HCT116 (cell line): ENCODE data around the gene ADGRG1. TPM values are rescaled to one million over a fixed set of nuclear protein-coding genes. Genes with fewer than 3 reads are reported as not detected.

Source experiments
- ATAC-seq: fragments of 200-7000 bp; cut with Tn5 transposase; 2 replicates; pipeline ENCODE4 v1.9.1; 2020; ENCODE audit warnings: mild to moderate bottlenecking, moderate library complexity
- BruUV-seq: library from RNA; stranded (reverse); fragments of 400-500 nt; replicated peaks from 2 replicates; lab custom pipeline; 2021; lab: Mats Ljungman, UMichigan
- CTCF ChIA-PET: fragments of 300-600 bp; sonication (Branson Sonifier 250); formaldehyde crosslinking; loops from one replicate; lab custom pipeline; 2021; ENCODE audit warnings: antibody characterized with exemption; lab: Charles Lee
- POLR2A ChIA-PET: fragments of 300-600, 350-600 bp; sonication (Branson Sonifier 250); formaldehyde crosslinking; loops from one replicate; lab custom pipeline; 2021; ENCODE audit warnings: antibody characterized with exemption; lab: Charles Lee
- RAD21 ChIA-PET, 2 experiments: fragments of 300-600 bp; sonication (Branson Sonifier 250); formaldehyde crosslinking; loops; one replicate each; lab custom pipeline; 2023; ENCODE audit warnings: low total read pairs in 2 of 2; ENCODE audit not compliant: uncharacterized antibody in 2 of 2, unreplicated experiment in 2 of 2, low non-redundant PET in 1 of 2; lab: Charles Lee
- DNase-seq: peaks from one replicate; pipeline ENCODE4 v3.0.0-alpha.2; 2010; ENCODE audit warnings: low read depth, low spot score
- H2AFZ ChIP-seq: fragments of 200-600 bp; shearing (Covaris generic), sonication (generic); 2 replicates; pipeline ENCODE4 v1.6.1; 2017; ENCODE audit warnings: low read depth, mixed run types, mixed read lengths, antibody characterized with exemption, low read length; ENCODE audit not compliant: poor library complexity, severe bottlenecking
- H3K27ac ChIP-seq: 2 replicates; pipeline ENCODE4 v1.5.1; 2012; ENCODE audit warnings: low read depth, low read length
- H3K27me3 ChIP-seq: fragments of 200-600 bp; sonication (generic); 2 replicates; pipeline ENCODE4 v1.6.1; 2016; ENCODE audit warnings: mixed run types, low read length, mixed read lengths; ENCODE audit not compliant: insufficient read depth
- H3K36me3 ChIP-seq, 2 experiments: fragments of 200-500 bp in 1 of 2; fragments of 200-600 bp in 1 of 2; sonication (Bioruptor generic) in 1 of 2; sonication (generic) in 1 of 2; 2 replicates each; pipeline versions ENCODE4 v1.5.1 to v1.6.1; 2014 to 2016; ENCODE audit warnings: low read length in 2 of 2, inconsistent platforms in 1 of 2, mixed read lengths in 1 of 2, mixed run types in 1 of 2; ENCODE audit not compliant: insufficient read depth in 2 of 2, control insufficient read depth in 1 of 2
- H3K4me1 ChIP-seq, 2 experiments: fragments of 200-600 bp in 1 of 2; sonication (generic) in 1 of 2; 2 replicates each; pipeline versions ENCODE4 v1.5.1 to v1.6.1; 2012 to 2017; ENCODE audit warnings: low read length in 2 of 2, inconsistent platforms in 1 of 2, mild to moderate bottlenecking in 1 of 2, mixed read lengths in 1 of 2, mixed run types in 1 of 2, moderate library complexity in 1 of 2; ENCODE audit not compliant: insufficient read depth in 2 of 2, control insufficient read depth in 1 of 2
- H3K4me2 ChIP-seq: fragments of 200-600 bp; sonication (generic); 2 replicates; pipeline ENCODE4 v1.6.1; 2017; ENCODE audit warnings: mixed run types, low read length, mixed read lengths
- H3K4me3 ChIP-seq, 2 experiments: fragments of 200-600 bp in 1 of 2; sonication (generic) in 1 of 2; replicated peaks in 1 of 2; 2 replicates each; pipeline ENCODE4 v1.5.1; 2011 to 2016; ENCODE audit warnings: low read length in 2 of 2, control low read depth in 1 of 2, low read depth in 1 of 2, mild to moderate bottlenecking in 1 of 2, mixed read lengths in 1 of 2, mixed run types in 1 of 2
- H3K79me2 ChIP-seq: fragments of 200-600 bp; sonication (generic); 2 replicates; pipeline ENCODE4 v1.6.1; 2017; ENCODE audit warnings: mild to moderate bottlenecking, mixed run types, low read length, moderate library complexity, mixed read lengths; ENCODE audit not compliant: insufficient read depth
- H3K9ac ChIP-seq: fragments of 200-600 bp; sonication (generic); 2 replicates; pipeline ENCODE4 v1.6.1; 2016; ENCODE audit warnings: low read length, mixed read lengths
- H3K9me2 ChIP-seq: fragments of 200-600 bp; sonication (generic), shearing (Covaris generic); 2 replicates; pipeline ENCODE4 v1.6.1; 2017; ENCODE audit warnings: mixed run types, mild to moderate bottlenecking, moderate library complexity; ENCODE audit not compliant: insufficient read depth
- H3K9me3 ChIP-seq, 2 experiments: fragments of 200-500 bp in 1 of 2; fragments of 200-600 bp in 1 of 2; sonication (Bioruptor generic) in 1 of 2; sonication (generic) in 1 of 2; 2 replicates each; pipeline ENCODE4 v1.6.1; 2014 to 2017; ENCODE audit warnings: low read length in 2 of 2, mixed read lengths in 2 of 2, inconsistent platforms in 1 of 2, low read depth in 1 of 2, mild to moderate bottlenecking in 1 of 2, mixed run types in 1 of 2, moderate library complexity in 1 of 2; ENCODE audit not compliant: control insufficient read depth in 1 of 2, insufficient read depth in 1 of 2
- H4K20me1 ChIP-seq: fragments of 200-600 bp; sonication (generic), shearing (Covaris generic); 2 replicates; pipeline ENCODE4 v1.6.1; 2017; ENCODE audit warnings: mixed run types, mild to moderate bottlenecking, moderate library complexity; ENCODE audit not compliant: insufficient read depth
- EZH2 ChIP-seq: fragments of 200-600 bp; sonication (generic); IDR thresholded peaks from 2 replicates; pipeline ENCODE4 v1.6.1; 2017; ENCODE audit warnings: antibody characterized with exemption, mixed run types
- SP1 ChIP-seq: IDR thresholded peaks from 2 replicates; pipeline ENCODE4 v1.6.1; 2012; ENCODE audit warnings: low read depth
- YY1 ChIP-seq: IDR thresholded peaks from 2 replicates; pipeline ENCODE4 v1.6.1; 2011; ENCODE audit warnings: low read length, low read depth, moderate library complexity, mild to moderate bottlenecking; ENCODE audit not compliant: insufficient replicate concordance; ENCODE audit errors: extremely low read depth
- intact Hi-C: fragments of 100-400 bp; cut with micrococcal nuclease; formaldehyde crosslinking; loops from 2 replicates; pipeline ENCODE4 v1.10.0; 2022
- total RNA-seq: library from RNA; stranded (reverse); gene quantifications from one replicate; pipeline ENCODE4 v1.2.1, GENCODE V29; 2021; ENCODE audit not compliant: unreplicated experiment

ADGRG1 gene
- total RNA-seq, 1 experiment from 2014 or later, result 36.4 TPM

DNA sequence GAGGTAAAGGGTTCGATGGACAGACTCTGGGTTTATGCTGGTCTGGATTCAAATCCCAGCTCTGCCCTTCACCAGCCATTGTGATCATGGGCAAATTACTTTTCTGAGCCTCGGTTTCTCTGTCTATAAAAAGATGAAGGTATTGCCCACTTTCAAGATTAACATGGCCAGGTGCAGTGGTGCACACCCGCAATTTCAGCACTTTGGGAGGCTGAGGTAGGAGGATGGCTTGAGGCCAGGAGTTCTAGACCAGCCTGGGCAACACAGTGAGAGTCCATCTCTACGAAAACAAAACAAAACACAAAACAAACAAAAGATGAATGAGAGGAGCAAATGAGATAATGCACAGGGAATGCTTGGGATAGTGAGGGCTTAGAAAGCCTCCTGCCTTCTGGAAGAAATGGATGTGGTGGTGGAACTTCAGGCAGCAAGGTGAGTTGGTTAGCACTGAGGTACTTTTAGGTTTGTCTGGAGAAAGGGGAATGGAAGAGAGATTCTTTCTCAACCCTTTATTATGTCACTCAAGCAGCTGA, 48.2 kb downstream of the ADGRG1 start:
- Histone ChIP-seq H3K4me1 (peaks cover under 1 to 10% of the 10 kb centered on the region in 2 experiments), H4K20me1 (no peaks in the 10 kb centered on the region), H3K27ac (no peak overlapping the region), H3K4me3 (no peak overlapping the region), H3K9me3 (no peaks in the 10 kb centered on the region), H3K9me2 (no peaks in the 10 kb centered on the region), H3K4me2 (no peak overlapping the region), H3K36me3 (no peaks in the 10 kb centered on the region), H2AFZ (no peak overlapping the region), H3K9ac (no peak overlapping the region), H3K79me2 (no peaks in the 10 kb centered on the region), H3K27me3 (peaks cover 6% of the 10 kb centered on the region; the same call in 1 of the 2 replicates)
- DNase-seq (no peak), ATAC-seq (no peak)
- ChIA-PET CTCF (interaction anchor here (1.3 kb wide), 1 partner anchor 85 kb away, joined by 3 read pairs; no protein-coding TSS in a partner anchor), RAD21 (no interaction called here), POLR2A (no interaction called here)
- BruUV-seq, result no TSS peak
- no peak for TF ChIP-seq EZH2
- intact Hi-C loops, result no loop called here

DNA sequence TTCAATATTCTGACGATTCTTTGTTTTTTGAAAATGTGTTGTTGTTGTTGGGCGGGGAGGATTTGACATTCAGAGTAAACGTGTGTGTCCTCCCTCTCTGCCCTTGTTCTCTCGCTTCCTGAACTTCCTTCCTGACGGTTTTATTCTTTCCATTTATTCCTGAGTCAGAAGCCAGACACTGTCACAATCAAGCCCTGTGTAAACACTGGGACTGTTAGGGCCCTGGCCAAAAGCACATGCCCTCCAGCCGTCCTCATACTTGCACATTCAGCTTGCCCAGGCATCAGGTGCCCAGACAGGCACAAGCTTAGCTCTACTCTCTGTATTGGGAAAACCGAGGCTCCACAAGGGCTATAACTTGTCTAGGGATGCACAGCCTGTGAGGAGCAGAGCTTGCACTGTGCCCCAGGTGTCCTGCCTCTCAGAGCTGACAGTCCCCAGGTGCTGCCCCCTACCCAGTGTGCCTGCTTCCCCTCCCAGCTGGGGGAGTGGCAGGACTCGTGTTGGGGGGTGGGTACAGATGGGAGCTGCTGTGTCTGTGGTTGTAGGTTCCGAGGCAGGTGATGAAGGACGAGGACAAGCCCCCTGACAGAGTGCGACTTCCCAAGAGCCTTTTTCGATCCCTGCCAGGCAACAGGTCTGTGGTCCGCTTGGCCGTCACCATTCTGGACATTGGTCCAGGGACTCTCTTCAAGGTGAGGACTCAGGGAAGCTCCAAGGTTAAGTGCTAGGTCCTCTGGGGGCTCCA, 49.4 kb downstream of the ADGRG1 start:
- no peak for ATAC-seq
- Histone ChIP-seq H3K27me3 (peaks cover 6% of the 10 kb centered on the region; the same call in 1 of the 2 replicates), H3K9ac (no peak overlapping the region), H3K79me2 (no peaks in the 10 kb centered on the region)
- no TSS peak for BruUV-seq
- no peak for TF ChIP-seq YY1
- no peak for TF ChIP-seq SP1
- TF ChIP-seq, all 23 proteins: peak for 0
- Histone ChIP-seq H3K4me2 (no peak overlapping the region), H2AFZ (no peak overlapping the region), H3K9me3 (no peaks in the 10 kb centered on the region), H3K36me3 (no peaks in the 10 kb centered on the region), H3K27ac (no peak overlapping the region), H4K20me1 (no peaks in the 10 kb centered on the region), H3K9me2 (no peaks in the 10 kb centered on the region), H3K4me3 (no peak overlapping the region), H3K4me1 (peaks cover 0 to 7% of the 10 kb centered on the region in 2 experiments; a peak in 1 of 4 replicates)
- ChIA-PET POLR2A (no interaction called here), RAD21 (no interaction called here), CTCF (interaction anchor here (1.1 kb wide), 1 partner anchor 28 kb away, joined by 3 read pairs; no protein-coding TSS in a partner anchor)
- no peak for DNase-seq
- intact Hi-C loops, result no loop called here
